Neural cell (in vitro differentiated cells): ENCODE measurements around the gene FNDC3B. TPM values are rescaled to one million over a fixed set of nuclear protein-coding genes. Genes with fewer than 3 reads are reported as not detected.

Source experiments
- H2AFZ ChIP-seq: fragments of 200-600, 300-800 bp; sonication (generic), shearing (Covaris generic); 2 replicates; pipeline ENCODE4 v1.6.0; 2014; ENCODE audit warnings: low read depth, mild to moderate bottlenecking, antibody characterized with exemption, low read length, moderate library complexity
- H3F3A ChIP-seq: fragments of 200-600 bp; shearing (Covaris generic); 2 replicates; pipeline ENCODE4 v1.6.1; 2016; ENCODE audit warnings: mild to moderate bottlenecking, moderate library complexity, mixed read lengths, antibody characterized with exemption, low read length; ENCODE audit not compliant: insufficient read depth, poor library complexity, severe bottlenecking
- H3K27ac ChIP-seq: fragments of 200-600, 300-800 bp; sonication (generic), shearing (Covaris generic); 2 replicates; pipeline ENCODE4 v1.5.1; 2014; ENCODE audit warnings: mild to moderate bottlenecking, low read length, moderate library complexity
- H3K27me3 ChIP-seq: fragments of 300-800, 200-600 bp; sonication (generic), shearing (Covaris generic); 2 replicates; pipeline ENCODE4 v1.6.0; 2014; ENCODE audit warnings: mild to moderate bottlenecking, low read depth, low read length, moderate library complexity; ENCODE audit not compliant: insufficient read depth
- H3K36me3 ChIP-seq: fragments of 300-800, 200-600 bp; sonication (generic), shearing (Covaris generic); 2 replicates; pipeline ENCODE4 v1.5.1; 2014; ENCODE audit warnings: mild to moderate bottlenecking, antibody characterized with exemption, low read length, moderate library complexity; ENCODE audit not compliant: insufficient read depth
- H3K4me2 ChIP-seq: fragments of 300-800, 200-600 bp; sonication (generic), shearing (Covaris generic); 2 replicates; pipeline ENCODE4 v1.6.0; 2014; ENCODE audit warnings: mild to moderate bottlenecking, low read length
- H3K4me3 ChIP-seq: fragments of 300-800, 200-600 bp; sonication (generic), shearing (Covaris generic); 2 replicates; pipeline ENCODE4 v1.5.1; 2014; ENCODE audit warnings: mild to moderate bottlenecking, low read length, moderate library complexity
- H3K79me2 ChIP-seq: fragments of 200-600 bp; shearing (Covaris generic); replicated peaks from 2 replicates; pipeline ENCODE4 v1.6.0; 2014; ENCODE audit warnings: mild to moderate bottlenecking, low read length, moderate library complexity; ENCODE audit not compliant: insufficient read depth
- H3K9ac ChIP-seq: fragments of 300-800, 200-600 bp; sonication (generic), shearing (Covaris generic); 2 replicates; pipeline ENCODE4 v1.6.1; 2016; ENCODE audit warnings: mild to moderate bottlenecking, low read length, mixed read lengths
- H3K9me2 ChIP-seq: fragments of 200-600 bp; shearing (Covaris generic); 2 replicates; pipeline ENCODE4 v1.6.1; 2016; ENCODE audit warnings: mild to moderate bottlenecking, low read length, mixed read lengths; ENCODE audit not compliant: insufficient read depth
- H3K9me3 ChIP-seq: fragments of 200-600, 300-800 bp; sonication (generic), shearing (Covaris generic); 2 replicates; pipeline ENCODE4 v1.6.1; 2016; ENCODE audit warnings: mild to moderate bottlenecking, mixed run types, low read length, moderate library complexity, mixed read lengths
- H4K20me1 ChIP-seq: fragments of 200-600 bp; shearing (Covaris generic); 2 replicates; pipeline ENCODE4 v1.6.1; 2016; ENCODE audit warnings: mild to moderate bottlenecking, mixed run types; ENCODE audit not compliant: insufficient read depth
- CTCF ChIP-seq: fragments of 450-650 bp; IDR thresholded peaks from 2 replicates; pipeline ENCODE4 v1.5.1; 2014; ENCODE audit warnings: antibody characterized with exemption, mild to moderate bottlenecking, moderate library complexity; ENCODE audit not compliant: poor library complexity, severe bottlenecking
- EP300 ChIP-seq: fragments of 450-650 bp; conservative IDR thresholded peaks from 2 replicates; pipeline ENCODE4 v1.6.1; 2014; ENCODE audit warnings: antibody characterized with exemption, mild to moderate bottlenecking, moderate library complexity; ENCODE audit not compliant: poor library complexity, severe bottlenecking
- EZH2 ChIP-seq: fragments of 200-600, 300-800 bp; shearing (Covaris generic), sonication (generic); IDR thresholded peaks from 2 replicates; pipeline ENCODE4 v1.6.1; 2014; ENCODE audit warnings: antibody characterized with exemption, low read length, borderline replicate concordance, mild to moderate bottlenecking; ENCODE audit not compliant: insufficient read depth, poor library complexity, severe bottlenecking
- MXI1 ChIP-seq: fragments of 450-650 bp; conservative IDR thresholded peaks from 2 replicates; pipeline ENCODE4 v1.6.1; 2014; ENCODE audit warnings: antibody characterized with exemption, mild to moderate bottlenecking; ENCODE audit not compliant: poor library complexity, severe bottlenecking
- POLR2AphosphoS5 ChIP-seq: IDR thresholded peaks from 2 replicates; pipeline ENCODE4 v1.6.1; 2012
- RAD21 ChIP-seq: fragments of 450-650 bp; conservative IDR thresholded peaks from 2 replicates; pipeline ENCODE4 v1.6.1; 2014; ENCODE audit warnings: antibody characterized with exemption, mild to moderate bottlenecking, moderate library complexity
- SMC3 ChIP-seq: fragments of 450-650 bp; conservative IDR thresholded peaks from 2 replicates; pipeline ENCODE4 v1.6.1; 2014; ENCODE audit warnings: antibody characterized with exemption, mild to moderate bottlenecking, moderate library complexity; ENCODE audit not compliant: poor library complexity
- TAF1 ChIP-seq: IDR thresholded peaks from 2 replicates; pipeline ENCODE4 v1.6.1; 2012; ENCODE audit warnings: low read depth
- polyA plus RNA-seq: library from polyadenylated mRNA; depleted of rRNA; stranded (reverse); fragments of >200 nt; gene quantifications from 2 replicates; pipeline ENCODE4 v1.2.3, GENCODE V29; 2014
- TF ChIP-seq, protein P1 (sequence below): IDR thresholded peaks from 2 replicates; pipeline ENCODE4 v1.6.1; 2012; ENCODE audit warnings: borderline replicate concordance

The FNDC3B gene
- polyA plus RNA-seq, 1 donor from 2014 or later, result 4.9 TPM

GRCh38 chr3:172181932-172182586, 142.7 kb downstream of the FNDC3B start (continued):
- no peak for TF ChIP-seq TAF1
- TF ChIP-seq POLR2AphosphoS5, result no peak
- no peak for TF ChIP-seq RAD21
- no peak for TF ChIP-seq EZH2

GRCh38 chr3:172182797-172183196, 143.4 kb downstream of the FNDC3B start:
- H3K4me2 ChIP-seq, result no peak overlapping the region
- H3K9me3 ChIP-seq, result no peaks in the 10 kb centered on the region
- no peaks in the 10 kb centered on the region for H3F3A ChIP-seq
- H3K9ac ChIP-seq, result no peak overlapping the region
- H3K79me2 ChIP-seq, result no peaks in the 10 kb centered on the region
- H3K36me3 ChIP-seq, result no peaks in the 10 kb centered on the region
- no peak overlapping the region for H3K27ac ChIP-seq
- no peak overlapping the region for H3K4me3 ChIP-seq
- no peak overlapping the region for H2AFZ ChIP-seq
- H4K20me1 ChIP-seq, result no peaks in the 10 kb centered on the region
- no peaks in the 10 kb centered on the region for H3K9me2 ChIP-seq
- TF ChIP-seq TAF1, result no peak
- no peak for TF ChIP-seq EP300
- TF ChIP-seq POLR2AphosphoS5, result no peak
- TF ChIP-seq, protein P1, sequence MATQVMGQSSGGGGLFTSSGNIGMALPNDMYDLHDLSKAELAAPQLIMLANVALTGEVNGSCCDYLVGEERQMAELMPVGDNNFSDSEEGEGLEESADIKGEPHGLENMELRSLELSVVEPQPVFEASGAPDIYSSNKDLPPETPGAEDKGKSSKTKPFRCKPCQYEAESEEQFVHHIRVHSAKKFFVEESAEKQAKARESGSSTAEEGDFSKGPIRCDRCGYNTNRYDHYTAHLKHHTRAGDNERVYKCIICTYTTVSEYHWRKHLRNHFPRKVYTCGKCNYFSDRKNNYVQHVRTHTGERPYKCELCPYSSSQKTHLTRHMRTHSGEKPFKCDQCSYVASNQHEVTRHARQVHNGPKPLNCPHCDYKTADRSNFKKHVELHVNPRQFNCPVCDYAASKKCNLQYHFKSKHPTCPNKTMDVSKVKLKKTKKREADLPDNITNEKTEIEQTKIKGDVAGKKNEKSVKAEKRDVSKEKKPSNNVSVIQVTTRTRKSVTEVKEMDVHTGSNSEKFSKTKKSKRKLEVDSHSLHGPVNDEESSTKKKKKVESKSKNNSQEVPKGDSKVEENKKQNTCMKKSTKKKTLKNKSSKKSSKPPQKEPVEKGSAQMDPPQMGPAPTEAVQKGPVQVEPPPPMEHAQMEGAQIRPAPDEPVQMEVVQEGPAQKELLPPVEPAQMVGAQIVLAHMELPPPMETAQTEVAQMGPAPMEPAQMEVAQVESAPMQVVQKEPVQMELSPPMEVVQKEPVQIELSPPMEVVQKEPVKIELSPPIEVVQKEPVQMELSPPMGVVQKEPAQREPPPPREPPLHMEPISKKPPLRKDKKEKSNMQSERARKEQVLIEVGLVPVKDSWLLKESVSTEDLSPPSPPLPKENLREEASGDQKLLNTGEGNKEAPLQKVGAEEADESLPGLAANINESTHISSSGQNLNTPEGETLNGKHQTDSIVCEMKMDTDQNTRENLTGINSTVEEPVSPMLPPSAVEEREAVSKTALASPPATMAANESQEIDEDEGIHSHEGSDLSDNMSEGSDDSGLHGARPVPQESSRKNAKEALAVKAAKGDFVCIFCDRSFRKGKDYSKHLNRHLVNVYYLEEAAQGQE, result no peak
- TF ChIP-seq RAD21, result no peak
- no peak for TF ChIP-seq CTCF
- TF ChIP-seq EZH2, result no peak
- no peak for TF ChIP-seq MXI1
- H3K27me3 ChIP-seq, result no peaks in the 10 kb centered on the region

DNA sequence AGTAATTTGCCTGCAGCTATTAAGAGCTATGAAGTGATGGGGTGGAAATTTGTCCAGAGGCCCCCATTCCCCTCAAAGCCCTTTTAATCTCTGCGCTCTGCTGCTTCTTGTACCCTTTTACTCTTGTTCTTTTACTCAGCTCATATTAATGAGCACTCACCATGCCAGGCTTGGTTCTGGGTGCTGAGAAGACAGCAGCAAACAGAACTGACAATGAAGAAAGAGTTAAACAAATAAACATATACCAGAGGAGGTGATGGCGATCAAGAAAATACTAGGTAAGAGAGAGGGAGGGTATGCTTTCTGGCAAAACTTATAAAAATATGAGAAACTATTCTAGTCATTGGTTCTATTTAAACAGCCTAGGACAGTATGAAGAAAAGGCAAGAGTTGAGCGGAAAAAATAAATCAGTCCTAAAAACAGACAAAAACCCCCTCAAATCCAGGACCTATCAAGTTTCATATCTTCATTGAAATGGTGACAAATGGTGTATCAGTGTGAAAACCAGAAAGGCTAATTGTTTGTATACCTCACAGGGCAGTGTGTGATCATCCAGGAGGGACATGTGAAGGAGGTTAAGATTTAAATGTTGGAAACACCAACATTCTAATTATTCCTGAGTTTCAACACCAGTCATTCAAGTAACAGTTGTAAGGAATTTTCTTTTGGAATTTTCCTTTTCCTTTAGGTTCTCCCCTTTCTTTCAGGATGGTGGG, 144.9 kb downstream of the FNDC3B start:
- no peak overlapping the region for H3K27ac ChIP-seq
- no peaks in the 10 kb centered on the region for H3F3A ChIP-seq
- no peak overlapping the region for H2AFZ ChIP-seq
- H3K36me3 ChIP-seq, result no peaks in the 10 kb centered on the region
- H3K9me2 ChIP-seq, result no peaks in the 10 kb centered on the region
- no peak for TF ChIP-seq RAD21
- TF ChIP-seq EP300, result no peak
- no peak for TF ChIP-seq EZH2
- TF ChIP-seq MXI1, result no peak
- TF ChIP-seq TAF1, result no peak
- no peak for TF ChIP-seq CTCF
- no peak for TF ChIP-seq SMC3
- TF ChIP-seq, protein P1, result no peak
- no peak for TF ChIP-seq POLR2AphosphoS5
- no peaks in the 10 kb centered on the region for H3K79me2 ChIP-seq
- no peak overlapping the region for H3K9ac ChIP-seq
- no peak overlapping the region for H3K4me3 ChIP-seq
- no peak overlapping the region for H3K4me2 ChIP-seq
- no peaks in the 10 kb centered on the region for H3K9me3 ChIP-seq
- H3K27me3 ChIP-seq, result no peaks in the 10 kb centered on the region
- no peaks in the 10 kb centered on the region for H4K20me1 ChIP-seq
